Sigmoid colon (tissue), 7 donors: ENCODE results near the gene HNRNPC. TPM values are rescaled to one million over a fixed set of nuclear protein-coding genes. Genes with fewer than 3 reads are reported as not detected.
"Not testable (repeated sequence)": the region's sequence is repeated elsewhere in the genome, so short reads cannot be mapped to it uniquely, and the experiment has no call there.

ENCODE experiments used
- DNase-seq: peaks from one replicate; pipeline ENCODE4 v3.0.0-alpha.2; 2019
- H3K27ac ChIP-seq, 4 donors: fragments of 200-600 bp; sonication (generic); one replicate each; pipeline ENCODE4 v1.5.1; 2016 to 2019; ENCODE audit warnings: mild to moderate bottlenecking in 1 of 4
- H3K27me3 ChIP-seq, 3 donors: fragments of 200-600 bp; sonication (generic); one replicate each; pipeline ENCODE4 v1.5.1; 2019; ENCODE audit warnings: mild to moderate bottlenecking in 1 of 3
- H3K36me3 ChIP-seq, 4 donors: fragments of 200-600 bp; sonication (generic); one replicate each; pipeline ENCODE4 v1.5.1; 2016 to 2019
- H3K4me1 ChIP-seq, 4 donors: fragments of 200-600 bp; sonication (generic); one replicate each; pipeline ENCODE4 v1.5.1; 2017 to 2019
- H3K4me3 ChIP-seq, 4 donors: fragments of 200-600 bp; sonication (generic); one replicate each; pipeline ENCODE4 v1.5.1; 2017 to 2019; ENCODE audit warnings: mild to moderate bottlenecking in 2 of 4, moderate library complexity in 1 of 4
- H3K9me3 ChIP-seq, 4 donors: fragments of 200-600 bp in 3 of 4; sonication (generic) in 3 of 4; one replicate each; pipeline versions ENCODE4 v1.5.1 to v1.6.1; 2013 to 2019
- EP300 ChIP-seq, 4 donors: sonication (generic); formaldehyde crosslinking; IDR thresholded peaks; one replicate each; pipeline ENCODE4 v1.6.1; 2017; ENCODE audit warnings: antibody characterized with exemption in 4 of 4
- POLR2A ChIP-seq, 2 donors: fragments of 450-650 bp; IDR thresholded peaks; one replicate each; pipeline ENCODE4 v1.6.1; 2016; ENCODE audit warnings: antibody characterized with exemption in 2 of 2, mild to moderate bottlenecking in 2 of 2, moderate library complexity in 2 of 2
- POLR2AphosphoS5 ChIP-seq, 4 donors: sonication (generic); formaldehyde crosslinking; IDR thresholded peaks; one replicate each; pipeline ENCODE4 v1.6.1; 2017; ENCODE audit warnings: antibody characterized with exemption in 4 of 4
- WGBS, 2 donors: extraction: QIAGEN DNeasy Blood & Tissue Kit; methylation state at CpG; one replicate each; pipeline ENCODE4 v1.1.7; 2013; 5-methylcytosine and 5-hydroxymethylcytosine counted together
- intact Hi-C: fragments of 100-400 bp; cut with DNase I; formaldehyde crosslinking; loops from one replicate; pipeline ENCODE4 v1.15.1; 2023
- polyA plus RNA-seq, 3 donors: library from polyadenylated mRNA; stranded (reverse); fragments of 200-250 nt; gene quantifications; one replicate each; pipeline ENCODE4 v1.2.3, GENCODE V29; 2013
- total RNA-seq, 4 donors: library from RNA; depleted of rRNA; stranded (reverse); fragments of >200 nt; gene quantifications; one replicate each; pipeline ENCODE4 v1.1.0, GENCODE V29; 2016
- TF ChIP-seq, protein P1 (sequence below), 4 experiments: fragments of 450-650 bp in 3 of 4; fragments of 200-600 bp in 1 of 4; IDR thresholded peaks; one replicate each; pipeline ENCODE4 v1.5.1; 2016 to 2019; ENCODE audit warnings: antibody characterized with exemption in 4 of 4, mild to moderate bottlenecking in 3 of 4, moderate library complexity in 2 of 4
- donor health status: healthy with polysubstance abuse.
- donor health status: Bipolar disorder and iron deficiency.
- donor health status: healthy.

The HNRNPC gene
- total and polyA plus RNA-seq, 7 donors: 365 to 645 (median 419) TPM

DNA sequence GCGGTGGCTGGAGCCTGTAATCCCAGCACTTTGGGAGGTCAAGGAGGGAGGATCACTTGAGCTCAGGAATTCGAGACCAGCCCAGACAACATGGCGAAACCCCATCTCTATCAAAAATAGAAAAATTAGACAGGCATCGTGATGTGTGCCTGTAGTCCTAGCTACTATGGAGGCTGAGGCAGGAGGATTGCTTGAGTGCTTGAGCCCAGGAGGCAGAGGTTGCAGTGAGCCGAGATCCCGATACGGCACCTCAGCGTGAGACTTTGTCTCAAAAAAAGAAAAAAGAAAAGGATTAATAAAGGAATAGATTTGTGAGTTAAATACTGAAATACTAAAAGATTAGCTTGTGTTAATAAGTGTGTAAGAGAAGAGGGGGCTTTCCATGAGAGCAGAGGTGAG, 40.0 kb upstream of the HNRNPC start:
- Histone ChIP-seq H3K27ac (no peak overlapping the region), H3K4me3 (peak overlapping the region in 2 of 4 donors; percentile 28 to 33), H3K27me3 (peaks cover 0 to 16% (median 0%) of the 10 kb centered on the region in 3 donors), H3K4me1 (peaks cover 0 to 4% (median 0%) of the 10 kb centered on the region in 4 donors), H3K9me3 (no peaks in the 10 kb centered on the region), H3K36me3 (no peaks in the 10 kb centered on the region)
- 75 to 82% methylated on average over 8 of the region's 8 CpGs for WGBS, 2 donors
- intact Hi-C loops: no loop called here
- no peak for DNase-seq
- TF ChIP-seq EP300 (IDR thresholded peaks at IDR 0.05): no peak
- TF ChIP-seq, protein P1, sequence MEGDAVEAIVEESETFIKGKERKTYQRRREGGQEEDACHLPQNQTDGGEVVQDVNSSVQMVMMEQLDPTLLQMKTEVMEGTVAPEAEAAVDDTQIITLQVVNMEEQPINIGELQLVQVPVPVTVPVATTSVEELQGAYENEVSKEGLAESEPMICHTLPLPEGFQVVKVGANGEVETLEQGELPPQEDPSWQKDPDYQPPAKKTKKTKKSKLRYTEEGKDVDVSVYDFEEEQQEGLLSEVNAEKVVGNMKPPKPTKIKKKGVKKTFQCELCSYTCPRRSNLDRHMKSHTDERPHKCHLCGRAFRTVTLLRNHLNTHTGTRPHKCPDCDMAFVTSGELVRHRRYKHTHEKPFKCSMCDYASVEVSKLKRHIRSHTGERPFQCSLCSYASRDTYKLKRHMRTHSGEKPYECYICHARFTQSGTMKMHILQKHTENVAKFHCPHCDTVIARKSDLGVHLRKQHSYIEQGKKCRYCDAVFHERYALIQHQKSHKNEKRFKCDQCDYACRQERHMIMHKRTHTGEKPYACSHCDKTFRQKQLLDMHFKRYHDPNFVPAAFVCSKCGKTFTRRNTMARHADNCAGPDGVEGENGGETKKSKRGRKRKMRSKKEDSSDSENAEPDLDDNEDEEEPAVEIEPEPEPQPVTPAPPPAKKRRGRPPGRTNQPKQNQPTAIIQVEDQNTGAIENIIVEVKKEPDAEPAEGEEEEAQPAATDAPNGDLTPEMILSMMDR (IDR thresholded peaks at IDR 0.05): no peak
- TF ChIP-seq POLR2A (IDR thresholded peaks at IDR 0.05): no peak
- no peak for TF ChIP-seq POLR2AphosphoS5 (IDR thresholded peaks at IDR 0.05)

DNA sequence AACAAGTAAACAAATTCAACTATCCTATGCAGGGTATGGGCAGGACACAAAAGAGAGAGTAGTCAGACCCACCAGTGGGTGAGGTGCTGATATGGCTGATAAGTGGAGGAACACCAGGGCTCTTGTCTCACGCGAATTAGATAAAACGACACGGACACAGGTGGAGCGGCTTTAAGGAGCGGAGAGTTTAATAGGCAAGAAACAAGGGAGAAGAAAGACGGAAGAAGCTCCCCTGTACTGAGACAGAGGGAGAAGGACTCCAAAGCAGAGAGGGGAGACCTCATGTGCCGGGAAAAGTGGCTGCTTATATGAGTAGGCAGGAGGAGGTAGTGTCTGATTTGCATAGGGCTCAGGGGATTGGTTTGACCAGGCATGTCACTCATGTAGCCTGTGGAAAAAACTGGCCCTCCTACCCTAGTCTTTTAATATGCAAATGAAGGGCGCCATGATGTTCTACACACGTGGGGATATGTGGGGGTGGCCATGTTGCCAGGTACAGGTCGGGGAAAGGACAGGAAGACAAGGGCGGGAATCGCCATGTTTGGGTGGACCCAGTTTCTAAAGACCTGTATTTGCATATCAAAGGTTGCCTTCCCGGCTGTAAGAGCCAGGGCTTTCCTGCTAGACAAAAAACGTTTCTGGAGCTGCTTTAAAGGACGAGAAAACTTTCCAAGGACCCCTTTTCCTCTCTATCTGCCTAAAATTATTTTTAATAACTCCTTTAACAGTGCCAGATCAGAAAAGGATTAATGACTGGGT, 39.4 kb upstream of the HNRNPC start:
- WGBS, 2 donors: 2 to 4% methylated on average over 16 of the region's 16 CpGs
- H3K9me3 ChIP-seq: no peaks in the 10 kb centered on the region
- peak overlapping the region in 1 of 4 donors; percentile 40 for H3K27ac ChIP-seq
- TF ChIP-seq POLR2AphosphoS5 (IDR thresholded peaks at IDR 0.05) (peak in 1 of 4 donors; percentile 26), POLR2A (IDR thresholded peaks at IDR 0.05) (no peak)
- intact Hi-C loops: no loop called here
- DNase-seq: peak; percentile 77
- H3K4me3 ChIP-seq: peak overlapping the region in 3 of 4 donors; percentile 21 to 33 (median 28)
- peaks cover 0 to 16% (median 0%) of the 10 kb centered on the region in 3 donors for H3K27me3 ChIP-seq
- H3K4me1 ChIP-seq: peaks cover 0 to 4% (median 0%) of the 10 kb centered on the region in 4 donors
- H3K36me3 ChIP-seq: no peaks in the 10 kb centered on the region

DNA sequence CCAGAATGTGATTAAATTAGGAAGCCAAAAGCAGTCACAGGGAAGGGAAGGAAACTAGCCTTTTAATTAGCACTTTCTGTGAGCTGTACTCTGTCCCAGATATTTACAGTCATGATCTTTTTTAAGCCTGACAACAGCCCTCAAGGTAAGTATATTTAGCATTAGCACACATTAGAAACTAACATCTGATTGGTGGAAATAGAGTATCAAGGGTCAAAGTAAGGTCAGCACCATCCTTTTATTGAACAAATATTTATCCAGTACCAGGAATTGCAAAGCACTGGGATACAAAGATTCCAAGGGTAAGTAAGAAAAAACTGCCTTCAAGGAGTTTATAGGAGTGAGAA, 38.9 kb upstream of the HNRNPC start:
- no peak for TF ChIP-seq EP300 (IDR thresholded peaks at IDR 0.05)
- no peak for TF ChIP-seq POLR2A (IDR thresholded peaks at IDR 0.05)
- no peak for TF ChIP-seq POLR2AphosphoS5 (IDR thresholded peaks at IDR 0.05)
- TF ChIP-seq, protein P1 (IDR thresholded peaks at IDR 0.05): no peak
- intact Hi-C loops: no loop called here
- H3K4me3 ChIP-seq: peak overlapping the region in 2 of 4 donors; percentile 21 to 33

DNA sequence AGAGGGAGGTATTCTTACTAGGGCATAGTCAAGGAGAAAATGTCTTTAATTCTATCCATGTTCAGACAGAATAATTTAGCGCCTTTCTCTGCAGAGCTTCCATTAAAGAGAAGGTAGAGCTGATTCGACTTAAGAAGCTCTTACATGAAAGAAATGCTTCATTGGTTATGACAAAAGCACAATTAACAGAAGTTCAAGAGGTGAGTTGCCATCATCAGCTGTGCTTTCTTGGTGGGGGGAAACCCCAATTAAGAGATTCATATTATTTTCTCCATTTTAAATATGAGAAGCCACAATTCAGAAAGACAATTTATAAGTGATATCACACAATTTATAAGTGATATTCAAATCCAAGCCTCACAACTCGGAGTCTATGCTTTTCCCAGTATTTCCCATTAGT, 38.4 kb upstream of the HNRNPC start:
- no peak for DNase-seq
- Histone ChIP-seq H3K27ac (no peak overlapping the region), H3K36me3 (no peaks in the 10 kb centered on the region), H3K4me1 (peaks cover 0 to 4% (median 0%) of the 10 kb centered on the region in 4 donors), H3K4me3 (no peak overlapping the region), H3K9me3 (no peaks in the 10 kb centered on the region), H3K27me3 (peaks cover 0 to 16% (median 0%) of the 10 kb centered on the region in 3 donors)
- TF ChIP-seq EP300 (IDR thresholded peaks at IDR 0.05): no peak
- TF ChIP-seq POLR2A (IDR thresholded peaks at IDR 0.05): no peak
- TF ChIP-seq POLR2AphosphoS5 (IDR thresholded peaks at IDR 0.05): no peak
- TF ChIP-seq, protein P1 (IDR thresholded peaks at IDR 0.05): no peak
- intact Hi-C loops: no loop called here
- 77 to 87% methylated on average over 3 of the region's 3 CpGs for WGBS, 2 donors

More for the DNA sequence above, 38.9 kb upstream of the HNRNPC start:
- Histone ChIP-seq H3K9me3 (no peaks in the 10 kb centered on the region), H3K4me1 (peaks cover 0 to 4% (median 0%) of the 10 kb centered on the region in 4 donors), H3K27me3 (peaks cover 0 to 16% (median 0%) of the 10 kb centered on the region in 3 donors), H3K36me3 (no peaks in the 10 kb centered on the region), H3K27ac (peak overlapping the region in 1 of 4 donors; percentile 40)
- no peak for DNase-seq

DNA sequence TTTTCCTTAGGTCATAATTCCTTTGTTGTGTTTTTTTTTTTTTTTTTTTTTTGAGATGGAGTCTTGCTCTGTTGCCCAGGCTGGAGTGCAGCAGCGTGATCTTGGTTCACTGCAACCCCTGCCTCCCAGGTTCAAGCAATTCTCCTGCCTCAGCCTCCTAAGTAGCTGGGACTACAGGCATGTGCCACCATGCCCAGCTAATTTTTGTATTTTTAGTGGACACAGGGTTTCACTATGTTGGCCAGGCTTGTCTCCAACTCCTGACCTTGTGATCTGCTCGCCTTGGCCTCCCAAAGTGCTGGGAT, 33.5 kb upstream of the HNRNPC start:
- H3K4me3 ChIP-seq, H3K4me1 ChIP-seq, H3K9me3 ChIP-seq, intact Hi-C loops, H3K36me3 ChIP-seq, H3K27ac ChIP-seq, DNase-seq: not testable (repeated sequence)
- 71 to 89% methylated on average over 2 of the region's 2 CpGs for WGBS, 2 donors
- peaks cover 0 to 41% (median 0%) of the 10 kb centered on the region in 3 donors for H3K27me3 ChIP-seq
